ENCODE results near the gene ZNF236.

ZNF236 gene

GRCh38 chr18:76937597-76937996 is 115.2 kb downstream of the ZNF236 start:
- no peak for TF ChIP-seq TAF1 (IDR thresholded peaks at IDR 0.05; ENCODE audit: borderline replicate concordance, insufficient read depth, low read length)
- TF ChIP-seq SIN3A (IDR thresholded peaks at IDR 0.05; ENCODE audit: borderline replicate concordance, insufficient read depth, low read length): no peak
- TF ChIP-seq FOXP2 (optimal IDR thresholded peaks at IDR 0.05; ENCODE audit: borderline replicate concordance, extremely low read depth, extremely low read length, insufficient read depth): no peak
- TF ChIP-seq REST (IDR thresholded peaks at IDR 0.05; ENCODE audit: insufficient read depth in 1 of 2, low read depth in 2 of 2, low read length in 2 of 2): no peak
- no peak for TF ChIP-seq POLR2AphosphoS5 (IDR thresholded peaks at IDR 0.05; ENCODE audit: low read depth, low read length)

- TF ChIP-seq SIN3A (IDR thresholded peaks at IDR 0.05; ENCODE audit: borderline replicate concordance, insufficient read depth, low read length) (no peak), REST (IDR thresholded peaks at IDR 0.05; ENCODE audit: insufficient read depth in 1 of 2, low read depth in 2 of 2, low read length in 2 of 2) (no peak), TAF1 (IDR thresholded peaks at IDR 0.05; ENCODE audit: borderline replicate concordance, insufficient read depth, low read length) (no peak), POLR2AphosphoS5 (IDR thresholded peaks at IDR 0.05; ENCODE audit: low read depth, low read length) (no peak), FOXP2 (optimal IDR thresholded peaks at IDR 0.05; ENCODE audit: borderline replicate concordance, extremely low read depth, extremely low read length, insufficient read depth) (no peak)
Measured at GRCh38 chr18:76938619-76939018, 116.3 kb downstream of the ZNF236 start.

GRCh38 chr18:76941284-76941683 is 118.9 kb downstream of the ZNF236 start:
- no peak for TF ChIP-seq REST (IDR thresholded peaks at IDR 0.05; ENCODE audit: insufficient read depth in 1 of 2, low read depth in 2 of 2, low read length in 2 of 2)
- no peak for TF ChIP-seq TAF1 (IDR thresholded peaks at IDR 0.05; ENCODE audit: borderline replicate concordance, insufficient read depth, low read length)
- TF ChIP-seq SIN3A (IDR thresholded peaks at IDR 0.05; ENCODE audit: borderline replicate concordance, insufficient read depth, low read length): no peak
- no peak for TF ChIP-seq POLR2AphosphoS5 (IDR thresholded peaks at IDR 0.05; ENCODE audit: low read depth, low read length)
- TF ChIP-seq FOXP2 (optimal IDR thresholded peaks at IDR 0.05; ENCODE audit: borderline replicate concordance, extremely low read depth, extremely low read length, insufficient read depth): no peak

GRCh38 chr18:76943542-76944339 is 121.4 kb downstream of the ZNF236 start:
- TF ChIP-seq POLR2AphosphoS5 (IDR thresholded peaks at IDR 0.05; ENCODE audit: low read depth, low read length) (no peak), SIN3A (IDR thresholded peaks at IDR 0.05; ENCODE audit: borderline replicate concordance, insufficient read depth, low read length) (no peak), TAF1 (IDR thresholded peaks at IDR 0.05; ENCODE audit: borderline replicate concordance, insufficient read depth, low read length) (no peak), REST (IDR thresholded peaks at IDR 0.05; ENCODE audit: insufficient read depth in 1 of 2, low read depth in 2 of 2, low read length in 2 of 2) (no peak), FOXP2 (optimal IDR thresholded peaks at IDR 0.05; ENCODE audit: borderline replicate concordance, extremely low read depth, extremely low read length, insufficient read depth) (no peak)
